GM12878 (cell line): ENCODE data around the gene PLA2G12B. TPM values are rescaled to one million over a fixed set of nuclear protein-coding genes. Genes with fewer than 3 reads are reported as not detected.

ENCODE experiments used
- ATAC-seq: fragments of 200-7000 bp; cut with Tn5 transposase; 3 replicates; pipeline ENCODE4 v1.9.1; 2020; ENCODE audit warnings: mild to moderate bottlenecking, moderate library complexity
- BruUV-seq: library from RNA; stranded (reverse); fragments of 400-500 nt; replicated peaks from 2 replicates; lab custom pipeline; 2021; lab: Mats Ljungman, UMichigan
- CTCF ChIA-PET: fragments of 300-600 bp; sonication (Branson Sonifier 250); formaldehyde crosslinking; extraction: SDS; loops from one replicate; lab custom pipeline; 2021; ENCODE audit warnings: inconsistent platforms; lab: Yijun Ruan, JAX
- POLR2A ChIA-PET: fragments of 350-600 bp; formaldehyde crosslinking; extraction: SDS; loops from one replicate; lab custom pipeline; 2021; ENCODE audit warnings: inconsistent platforms; lab: Charles Lee
- RAD21 ChIA-PET: fragments of 300-600 bp; sonication (Branson Sonifier 250); formaldehyde crosslinking; loops from one replicate; lab custom pipeline; 2023; ENCODE audit warnings: antibody characterized with exemption; ENCODE audit not compliant: unreplicated experiment; lab: Charles Lee
- SMC1A ChIA-PET: fragments of 300-600 bp; sonication (Branson Sonifier 250); formaldehyde crosslinking; loops from one replicate; lab custom pipeline; 2023; ENCODE audit not compliant: unreplicated experiment, uncharacterized antibody; lab: Charles Lee
- DNase-seq: peaks from one replicate; pipeline ENCODE4 v3.0.0-alpha.2; 2011; ENCODE audit warnings: low read depth, low spot score
- FAIRE-seq: peaks from 3 replicates; lab custom pipeline; 2011; peaks lifted over from hg19 to GRCh38; lab: Jason Lieb, UNC
- H2AFZ ChIP-seq: 2 replicates; pipeline ENCODE4 v1.6.0; 2011; ENCODE audit warnings: low read depth, low read length, control low read depth; ENCODE audit not compliant: control insufficient read depth
- H3K27ac ChIP-seq: 2 replicates; pipeline ENCODE4 v1.5.1; 2011; ENCODE audit warnings: control low read depth; ENCODE audit not compliant: control insufficient read depth, insufficient read depth
- H3K27me3 ChIP-seq, 2 experiments: replicated peaks in 1 of 2; 2 replicates each; pipeline versions ENCODE4 v1.6.0 to v1.6.1; 2011; ENCODE audit warnings: low read length in 1 of 2; ENCODE audit not compliant: control insufficient read depth in 2 of 2, insufficient read depth in 2 of 2
- H3K36me3 ChIP-seq, 2 experiments: 2 replicates each; pipeline ENCODE4 v1.5.1; 2011; ENCODE audit warnings: low read length in 1 of 2; ENCODE audit not compliant: control insufficient read depth in 2 of 2, insufficient read depth in 2 of 2
- H3K4me1 ChIP-seq: 2 replicates; pipeline ENCODE4 v1.6.1; 2011; ENCODE audit warnings: mild to moderate bottlenecking, low read length, moderate library complexity, mixed read lengths; ENCODE audit not compliant: control insufficient read depth, insufficient read depth
- H3K4me2 ChIP-seq: 2 replicates; pipeline ENCODE4 v1.6.0; 2011; ENCODE audit warnings: control low read depth; ENCODE audit not compliant: control insufficient read depth, insufficient read depth
- H3K4me3 ChIP-seq: fragments of 200-600 bp; sonication (generic); 2 replicates; pipeline ENCODE4 v1.5.1; 2016
- H3K79me2 ChIP-seq: 2 replicates; pipeline ENCODE4 v1.6.0; 2011; ENCODE audit warnings: low read length; ENCODE audit not compliant: control insufficient read depth, insufficient read depth
- H3K9ac ChIP-seq: 2 replicates; pipeline ENCODE4 v1.8.0; 2011; ENCODE audit warnings: low read length, control low read depth, mixed read lengths; ENCODE audit not compliant: control insufficient read depth, insufficient read depth
- H3K9me3 ChIP-seq: replicated peaks from 3 replicates; pipeline ENCODE4 v1.5.1; 2011; ENCODE audit warnings: mild to moderate bottlenecking, low read length; ENCODE audit not compliant: control insufficient read depth, insufficient read depth
- H4K20me1 ChIP-seq: 2 replicates; pipeline ENCODE4 v1.6.0; 2011; ENCODE audit not compliant: control insufficient read depth, insufficient read depth
- ATF3 ChIP-seq: IDR thresholded peaks from 2 replicates; pipeline ENCODE4 v1.6.1; 2011; ENCODE audit warnings: low read depth, mild to moderate bottlenecking, low read length, moderate library complexity, borderline replicate concordance; ENCODE audit errors: extremely low read depth
- NFYB ChIP-seq: IDR thresholded peaks from 2 replicates; pipeline ENCODE4 v1.6.1; 2011; ENCODE audit warnings: low read depth, mild to moderate bottlenecking, low read length, improper control_type of control experiment, moderate library complexity; ENCODE audit not compliant: insufficient read depth
- NR2C2 ChIP-seq: IDR thresholded peaks from 2 replicates; pipeline ENCODE4 v1.6.1; 2011; ENCODE audit warnings: borderline replicate concordance, low read depth; ENCODE audit not compliant: control insufficient read depth, insufficient read length
- RFX5 ChIP-seq: IDR thresholded peaks from 2 replicates; pipeline ENCODE4 v1.6.1; 2011; ENCODE audit warnings: low read depth, low read length, improper control_type of control experiment
- SUPT20H ChIP-seq: IDR thresholded peaks from 2 replicates; pipeline ENCODE4 v1.6.1; 2011; ENCODE audit warnings: low read depth, mild to moderate bottlenecking, low read length, moderate library complexity, borderline replicate concordance; ENCODE audit not compliant: control insufficient read depth
- YBX1 ChIP-seq: fragments of 450-650 bp; IDR thresholded peaks from 2 replicates; pipeline ENCODE4 v1.6.1; 2016; ENCODE audit warnings: antibody characterized with exemption
- ZBTB40 ChIP-seq: fragments of 450-650 bp; IDR thresholded peaks from 2 replicates; pipeline ENCODE4 v1.6.1; 2016; ENCODE audit warnings: mild to moderate bottlenecking, moderate library complexity, borderline replicate concordance
- WGBS: methylation state at CpG from one replicate; pipeline ENCODE4 v1.1.6; 2016; ENCODE audit warnings: low lambda C conversion rate; ENCODE audit not compliant: insufficient replicate concordance, insufficient coverage; ENCODE audit errors: missing lambda C conversion rate; 5-methylcytosine and 5-hydroxymethylcytosine counted together
- in situ Hi-C: fragments of 300-500 bp; cut with MboI; formaldehyde crosslinking; loops from 9 replicates; pipeline ENCODE4 v1.14.3; 2018; ENCODE audit warnings: mixed read lengths
- intact Hi-C: fragments of 100-400 bp; cut with micrococcal nuclease; formaldehyde crosslinking; loops from one replicate; pipeline ENCODE4 v1.14.2; 2022; ENCODE audit not compliant: unreplicated experiment
- polyA plus RNA-seq, 11 experiments: library from polyadenylated mRNA; depleted of rRNA in 4 of 11; unstranded in 6 of 11; stranded (reverse) in 5 of 11; fragments of >200 nt; fragmentation: Nextera tagmentation in 4 of 11; fragmentation: Illumina TruSeq in 1 of 11; extraction: Ambion mirVana in 4 of 11; extraction: Trizol in 1 of 11; gene quantifications; 1 replicate in 1 of 11; 2 replicates in 10 of 11; pipeline versions ENCODE4 v1.2.1 to v1.2.3, GENCODE V29; 2011 to 2016; ENCODE audit warnings: inconsistent platforms in 2 of 11, missing spikeins in 2 of 11, low read depth in 1 of 11
- total RNA-seq, 4 experiments: library from RNA; depleted of rRNA in 3 of 4; stranded (reverse); fragments of >200 nt in 3 of 4; fragmentation: Illumina TruSeq in 1 of 4; extraction: Trizol in 1 of 4; gene quantifications; 2 replicates each; pipeline versions ENCODE4 v1.2.1 to v1.2.3, GENCODE V29; 2013 to 2021
- TF ChIP-seq, protein P1 (sequence below): fragments of 450-650 bp; IDR thresholded peaks from 2 replicates; pipeline ENCODE4 v1.6.1; 2017; ENCODE audit warnings: mild to moderate bottlenecking, moderate library complexity

The PLA2G12B gene
- total and polyA plus RNA-seq, 10 of the 15 experiments (the other 5 are each of a cell fraction or from before 2014, with no cell fraction given): not detected

DNA sequence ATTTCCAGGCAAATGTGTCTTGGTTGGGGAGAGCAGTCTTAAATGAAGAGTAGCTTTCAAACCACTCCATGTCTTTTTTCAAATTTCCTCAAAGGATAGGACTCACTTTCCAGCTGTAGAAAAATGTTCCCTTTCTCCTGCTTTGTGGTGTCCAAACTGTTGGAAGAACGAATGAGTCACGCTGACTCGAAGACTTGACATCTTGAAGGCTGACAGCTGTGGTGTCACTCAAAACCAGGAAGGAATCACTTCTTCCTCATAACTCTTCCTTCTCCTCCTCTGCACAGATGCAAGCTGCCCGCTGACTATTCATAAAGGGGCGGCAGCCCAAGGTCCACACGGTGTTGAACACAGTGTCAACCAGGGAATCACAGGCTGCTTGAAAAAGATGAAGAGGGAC, 19.2 kb downstream of the PLA2G12B start (continued):
- TF ChIP-seq NR2C2 (no peak), RFX5 (no peak), YBX1 (no peak)

DNA sequence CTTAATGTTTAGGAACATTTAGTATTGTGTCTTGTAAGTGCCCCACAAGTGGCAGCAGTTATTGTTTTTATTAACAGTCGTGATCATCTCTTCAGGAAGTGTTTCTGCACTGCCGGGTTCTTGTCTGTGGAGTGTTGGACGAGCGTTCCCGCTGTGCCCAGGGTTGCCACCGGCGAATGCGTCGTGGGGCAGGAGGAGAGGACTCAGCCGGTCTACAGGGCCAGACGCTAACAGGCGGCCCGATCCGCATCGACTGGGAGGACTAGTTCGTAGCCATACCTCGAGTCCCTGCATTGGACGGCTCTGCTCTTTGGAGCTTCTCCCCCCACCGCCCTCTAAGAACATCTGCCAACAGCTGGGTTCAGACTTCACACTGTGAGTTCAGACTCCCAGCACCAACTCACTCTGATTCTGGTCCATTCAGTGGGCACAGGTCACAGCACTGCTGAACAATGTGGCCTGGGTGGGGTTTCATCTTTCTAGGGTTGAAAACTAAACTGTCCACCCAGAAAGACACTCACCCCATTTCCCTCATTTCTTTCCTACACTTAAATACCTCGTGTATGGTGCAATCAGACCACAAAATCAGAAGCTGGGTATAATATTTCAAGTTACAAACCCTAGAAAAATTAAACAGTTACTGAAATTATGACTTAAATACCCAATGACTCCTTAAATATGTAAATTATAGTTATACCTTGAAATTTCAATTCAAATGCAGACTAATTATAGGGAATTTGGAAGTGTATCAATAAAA, 22.2 kb downstream of the PLA2G12B start:
- Histone ChIP-seq H4K20me1 (no peaks in the 10 kb centered on the region), H3K4me2 (no peak overlapping the region), H3K27me3 (no peaks in the 10 kb centered on the region), H3K9ac (no peak overlapping the region), H3K36me3 (no peaks in the 10 kb centered on the region), H3K79me2 (no peaks in the 10 kb centered on the region), H3K9me3 (no peaks in the 10 kb centered on the region), H2AFZ (no peak overlapping the region), H3K4me1 (no peaks in the 10 kb centered on the region), H3K27ac (no peak overlapping the region), H3K4me3 (no peak overlapping the region)
- ATAC-seq: no peak
- in situ Hi-C loops (no loop called here), intact Hi-C loops (no loop called here)
- TF ChIP-seq, protein P1, sequence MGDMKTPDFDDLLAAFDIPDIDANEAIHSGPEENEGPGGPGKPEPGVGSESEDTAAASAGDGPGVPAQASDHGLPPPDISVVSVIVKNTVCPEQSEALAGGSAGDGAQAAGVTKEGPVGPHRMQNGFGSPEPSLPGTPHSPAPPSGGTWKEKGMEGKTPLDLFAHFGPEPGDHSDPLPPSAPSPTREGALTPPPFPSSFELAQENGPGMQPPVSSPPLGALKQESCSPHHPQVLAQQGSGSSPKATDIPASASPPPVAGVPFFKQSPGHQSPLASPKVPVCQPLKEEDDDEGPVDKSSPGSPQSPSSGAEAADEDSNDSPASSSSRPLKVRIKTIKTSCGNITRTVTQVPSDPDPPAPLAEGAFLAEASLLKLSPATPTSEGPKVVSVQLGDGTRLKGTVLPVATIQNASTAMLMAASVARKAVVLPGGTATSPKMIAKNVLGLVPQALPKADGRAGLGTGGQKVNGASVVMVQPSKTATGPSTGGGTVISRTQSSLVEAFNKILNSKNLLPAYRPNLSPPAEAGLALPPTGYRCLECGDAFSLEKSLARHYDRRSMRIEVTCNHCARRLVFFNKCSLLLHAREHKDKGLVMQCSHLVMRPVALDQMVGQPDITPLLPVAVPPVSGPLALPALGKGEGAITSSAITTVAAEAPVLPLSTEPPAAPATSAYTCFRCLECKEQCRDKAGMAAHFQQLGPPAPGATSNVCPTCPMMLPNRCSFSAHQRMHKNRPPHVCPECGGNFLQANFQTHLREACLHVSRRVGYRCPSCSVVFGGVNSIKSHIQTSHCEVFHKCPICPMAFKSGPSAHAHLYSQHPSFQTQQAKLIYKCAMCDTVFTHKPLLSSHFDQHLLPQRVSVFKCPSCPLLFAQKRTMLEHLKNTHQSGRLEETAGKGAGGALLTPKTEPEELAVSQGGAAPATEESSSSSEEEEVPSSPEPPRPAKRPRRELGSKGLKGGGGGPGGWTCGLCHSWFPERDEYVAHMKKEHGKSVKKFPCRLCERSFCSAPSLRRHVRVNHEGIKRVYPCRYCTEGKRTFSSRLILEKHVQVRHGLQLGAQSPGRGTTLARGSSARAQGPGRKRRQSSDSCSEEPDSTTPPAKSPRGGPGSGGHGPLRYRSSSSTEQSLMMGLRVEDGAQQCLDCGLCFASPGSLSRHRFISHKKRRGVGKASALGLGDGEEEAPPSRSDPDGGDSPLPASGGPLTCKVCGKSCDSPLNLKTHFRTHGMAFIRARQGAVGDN: no peak
- TF ChIP-seq SUPT20H (no peak), NFYB (no peak), ATF3 (no peak), ZBTB40 (no peak)
- BruUV-seq: no TSS peak
- WGBS: 68% methylated on average over 20 of the region's 20 CpGs
- RAD21 ChIA-PET: no interaction called here
- CTCF ChIA-PET: interaction anchor here (0.6 kb wide), 1 partner anchor 127 kb away, joined by 4 read pairs; no protein-coding TSS in a partner anchor
- no peak for FAIRE-seq
- DNase-seq: no peak
- POLR2A ChIA-PET: no interaction called here
- SMC1A ChIA-PET: no interaction called here
